Measurements from ENCODE around the gene PGS1.

Gene PGS1

GRCh38 chr17:78409191-78409928, 30.9 kb downstream of the PGS1 start:
- DNase-seq = no peak

- no peak for DNase-seq
These were observed 32.9 kb downstream of the PGS1 start for GRCh38 chr17:78411241-78411857.

- DNase-seq = no peak
These were observed 34.0 kb downstream of the PGS1 start for GRCh38 chr17:78412403-78412802.

- no peak for DNase-seq
These were observed 36.0 kb downstream of the PGS1 start for GRCh38 chr17:78414178-78415162.

GRCh38 chr17:78415821-78416711, 37.6 kb downstream of the PGS1 start:
- DNase-seq = peak; percentile 48

GRCh38 chr17:78416791-78417530, 38.5 kb downstream of the PGS1 start:
- no peak for DNase-seq

- no peak for DNase-seq
These were observed 39.1 kb downstream of the PGS1 start for GRCh38 chr17:78417531-78417909.

GRCh38 chr17:78418326-78419026, 40.0 kb downstream of the PGS1 start:
- no peak for DNase-seq

GRCh38 chr17:78419970-78420815, 41.7 kb downstream of the PGS1 start:
- no peak for DNase-seq

- DNase-seq = no peak
These were observed 42.7 kb downstream of the PGS1 start for GRCh38 chr17:78421084-78421533.

- DNase-seq = peak; percentile 68
These were observed 43.3 kb downstream of the PGS1 start for GRCh38 chr17:78421534-78422266.

GRCh38 chr17:78422267-78422605, 43.8 kb downstream of the PGS1 start:
- DNase-seq = no peak

- DNase-seq = no peak
These were observed 44.6 kb downstream of the PGS1 start for GRCh38 chr17:78422872-78423588.

GRCh38 chr17:78423961-78424675, 45.7 kb downstream of the PGS1 start:
- DNase-seq = no peak

GRCh38 chr17:78425429-78425828, 47.0 kb downstream of the PGS1 start:
- DNase-seq = no peak

- no peak for DNase-seq
These were observed 47.9 kb downstream of the PGS1 start for GRCh38 chr17:78426293-78426879.

GRCh38 chr17:78427140-78427539, 48.7 kb downstream of the PGS1 start:
- no peak for DNase-seq

Data from EL (cell line).